Body of pancreas (tissue), 4 donors: Measurements from ENCODE around the gene AGMO.

Experiments used
- POLR2A ChIP-seq, 3 donors: fragments of 450-650 bp; IDR thresholded peaks; one replicate each; pipeline ENCODE4 v1.6.1; 2016; ENCODE audit warnings: antibody characterized with exemption in 3 of 3, mild to moderate bottlenecking in 2 of 3
- TF ChIP-seq, protein P1 (sequence below), 7 experiments: fragments of 450-650 bp in 4 of 7; fragments of 200-600 bp in 3 of 7; sonication (generic) in 3 of 7; IDR thresholded peaks; one replicate each; pipeline ENCODE4 v1.5.1; 2016 to 2019; ENCODE audit warnings: antibody characterized with exemption in 7 of 7

DNA sequence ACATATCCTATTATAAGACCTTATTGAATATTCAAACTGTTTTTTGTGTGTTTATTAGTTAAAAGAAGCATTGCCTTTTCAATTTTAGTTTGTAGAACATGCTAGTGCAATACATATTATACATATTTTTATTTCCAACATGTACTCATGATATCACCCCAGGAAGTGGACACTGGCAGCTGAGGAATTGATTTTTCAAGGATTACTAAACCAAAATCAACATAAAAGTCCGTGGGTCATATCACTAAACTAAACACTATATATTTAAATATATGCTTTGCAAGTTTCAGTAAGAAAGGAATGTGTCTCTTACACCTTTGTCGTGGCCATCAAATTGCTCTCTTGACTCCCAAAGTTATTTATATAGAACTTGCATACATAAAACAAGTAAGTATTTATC, 185.2 kb downstream of the AGMO start:
- TF ChIP-seq, protein P1, sequence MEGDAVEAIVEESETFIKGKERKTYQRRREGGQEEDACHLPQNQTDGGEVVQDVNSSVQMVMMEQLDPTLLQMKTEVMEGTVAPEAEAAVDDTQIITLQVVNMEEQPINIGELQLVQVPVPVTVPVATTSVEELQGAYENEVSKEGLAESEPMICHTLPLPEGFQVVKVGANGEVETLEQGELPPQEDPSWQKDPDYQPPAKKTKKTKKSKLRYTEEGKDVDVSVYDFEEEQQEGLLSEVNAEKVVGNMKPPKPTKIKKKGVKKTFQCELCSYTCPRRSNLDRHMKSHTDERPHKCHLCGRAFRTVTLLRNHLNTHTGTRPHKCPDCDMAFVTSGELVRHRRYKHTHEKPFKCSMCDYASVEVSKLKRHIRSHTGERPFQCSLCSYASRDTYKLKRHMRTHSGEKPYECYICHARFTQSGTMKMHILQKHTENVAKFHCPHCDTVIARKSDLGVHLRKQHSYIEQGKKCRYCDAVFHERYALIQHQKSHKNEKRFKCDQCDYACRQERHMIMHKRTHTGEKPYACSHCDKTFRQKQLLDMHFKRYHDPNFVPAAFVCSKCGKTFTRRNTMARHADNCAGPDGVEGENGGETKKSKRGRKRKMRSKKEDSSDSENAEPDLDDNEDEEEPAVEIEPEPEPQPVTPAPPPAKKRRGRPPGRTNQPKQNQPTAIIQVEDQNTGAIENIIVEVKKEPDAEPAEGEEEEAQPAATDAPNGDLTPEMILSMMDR (IDR thresholded peaks at IDR 0.05) = no peak
- TF ChIP-seq POLR2A (IDR thresholded peaks at IDR 0.05) = no peak
